ENCODE results near the gene TENT5C. TPM values are rescaled to one million over a fixed set of nuclear protein-coding genes. Genes with fewer than 3 reads are reported as not detected.

The TENT5C gene
- polyA plus RNA-seq, 1 of the 3 experiments (the other 2 are of a cell fraction): 0.90 TPM

DNA sequence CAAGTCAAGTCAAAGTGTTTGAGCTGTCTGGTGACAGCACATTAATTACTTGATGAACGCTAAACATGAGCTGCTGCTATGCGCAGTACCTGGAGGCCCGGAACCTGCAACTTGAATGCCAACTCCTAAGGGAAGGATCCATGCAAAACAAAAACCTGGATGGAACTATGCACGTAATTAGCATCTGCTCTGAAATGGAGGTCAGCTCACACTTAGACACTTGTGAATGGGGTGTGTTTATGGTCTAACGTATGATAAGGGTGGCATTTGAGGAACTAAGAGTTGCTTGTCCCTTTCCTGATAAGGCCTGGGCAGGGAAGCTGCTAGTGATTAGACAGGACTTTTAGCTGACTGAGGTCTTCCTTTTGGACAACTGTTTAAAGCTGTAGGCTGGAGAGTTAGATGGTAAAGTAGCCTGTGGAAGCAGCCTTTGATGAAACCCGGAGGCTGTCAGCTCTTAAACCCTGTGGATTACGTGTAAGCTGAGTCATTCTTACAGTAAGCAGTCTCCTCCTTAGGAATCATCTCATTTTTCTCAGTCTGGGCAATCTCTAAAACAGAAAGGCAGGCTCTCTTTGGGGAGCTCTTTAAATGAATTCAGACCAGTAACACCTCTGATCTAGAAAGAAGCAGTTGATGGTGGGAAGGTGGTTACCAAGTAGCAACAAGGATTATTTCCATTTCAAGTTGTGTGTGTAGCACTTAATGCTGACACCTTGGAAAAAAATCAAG is 6.8 kb downstream of the TENT5C start:
- Histone ChIP-seq H3F3A (replicated peaks; ENCODE audit: insufficient read depth) (no peaks in the 10 kb centered on the region), H3K4me2 (peak overlapping the region; percentile 46), H3K9me3 (no peaks in the 10 kb centered on the region), H2AFZ (ENCODE audit: low read depth) (peak overlapping the region; percentile 75; the same call in 1 of the 2 replicates), H3K27ac (ENCODE audit: low read depth in 2 of 2, low read length in 1 of 2) (peak overlapping the region; percentile 9 to 45; a peak in 2 of 4 replicates), H3K4me1 (ENCODE audit: control insufficient read depth in 1 of 2, insufficient read depth in 2 of 2, low read depth in 1 of 2, low read length in 1 of 2) (peaks cover 0 to 10% of the 10 kb centered on the region in 2 experiments; a peak in 2 of 4 replicates), H3K27me3 (ENCODE audit: insufficient read depth) (no peaks in the 10 kb centered on the region), H3K4me3 (ENCODE audit: low read depth in 2 of 2, low read length in 1 of 2) (no peak overlapping the region), H4K20me1 (ENCODE audit: insufficient read depth) (no peaks in the 10 kb centered on the region), H3K36me3 (replicated peaks in 1 of 2; ENCODE audit: control insufficient read depth in 1 of 2, insufficient read depth in 2 of 2, low read length in 1 of 2) (no peaks in the 10 kb centered on the region), H3K9me2 (no peaks in the 10 kb centered on the region), H3K9ac (0 out of 2 replicates have a peak overlapping the region, but pooled peaks have one; percentile 11), H3K79me2 (ENCODE audit: insufficient read depth) (no peaks in the 10 kb centered on the region)
- CTCF ChIA-PET: interaction anchor here (0.5 to 1.3 kb wide), 4 partner anchors 15 to 146 kb away, joined by 3 to 5 read pairs (median 3); no protein-coding TSS in a partner anchor
- POLR2A ChIA-PET: no interaction called here
- TF ChIP-seq JUND (IDR thresholded peaks at IDR 0.05) (peak; percentile 76), FOSL2 (IDR thresholded peaks at IDR 0.05; ENCODE audit: borderline replicate concordance, low read depth) (peak; percentile 86; the same call in 1 of the 2 replicates), EP300 (IDR thresholded peaks at IDR 0.05; ENCODE audit: borderline replicate concordance in 1 of 2, low read depth in 1 of 2, low read length in 1 of 2) (peak in 1 of 2 experiments; percentile 20; a peak in 1 of 4 replicates), TCF12 (IDR thresholded peaks at IDR 0.05) (peak; percentile 78), POLR2AphosphoS5 (IDR thresholded peaks at IDR 0.05; ENCODE audit: low read depth, low read length) (peak; percentile 52; the same call in 1 of the 2 replicates), YY1 (IDR thresholded peaks at IDR 0.05; ENCODE audit: low read depth) (no peak), MXI1 (IDR thresholded peaks at IDR 0.05; ENCODE audit: low read depth, low read length) (no peak)
- TF ChIP-seq, protein P1, sequence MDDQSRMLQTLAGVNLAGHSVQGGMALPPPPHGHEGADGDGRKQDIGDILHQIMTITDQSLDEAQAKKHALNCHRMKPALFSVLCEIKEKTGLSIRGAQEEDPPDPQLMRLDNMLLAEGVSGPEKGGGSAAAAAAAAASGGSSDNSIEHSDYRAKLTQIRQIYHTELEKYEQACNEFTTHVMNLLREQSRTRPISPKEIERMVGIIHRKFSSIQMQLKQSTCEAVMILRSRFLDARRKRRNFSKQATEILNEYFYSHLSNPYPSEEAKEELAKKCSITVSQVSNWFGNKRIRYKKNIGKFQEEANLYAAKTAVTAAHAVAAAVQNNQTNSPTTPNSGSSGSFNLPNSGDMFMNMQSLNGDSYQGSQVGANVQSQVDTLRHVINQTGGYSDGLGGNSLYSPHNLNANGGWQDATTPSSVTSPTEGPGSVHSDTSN (IDR thresholded peaks at IDR 0.05): peak; percentile 67
- TF ChIP-seq, protein P2, sequence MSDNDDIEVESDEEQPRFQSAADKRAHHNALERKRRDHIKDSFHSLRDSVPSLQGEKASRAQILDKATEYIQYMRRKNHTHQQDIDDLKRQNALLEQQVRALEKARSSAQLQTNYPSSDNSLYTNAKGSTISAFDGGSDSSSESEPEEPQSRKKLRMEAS (IDR thresholded peaks at IDR 0.05; ENCODE audit: low read depth): 0 out of 2 replicates have a peak, but pooled peaks have one; percentile 20
- 56% methylated on average over 7 of the region's 7 CpGs for WGBS (ENCODE audit: low lambda C conversion rate)
- no peak for DNase-seq

- no peak for DNase-seq
- H3K79me2 ChIP-seq (ENCODE audit: insufficient read depth): no peaks in the 10 kb centered on the region
- no peaks in the 10 kb centered on the region for H4K20me1 ChIP-seq (ENCODE audit: insufficient read depth)
- peaks cover 0 to 10% of the 10 kb centered on the region in 2 experiments; a peak in 2 of 4 replicates for H3K4me1 ChIP-seq (ENCODE audit: control insufficient read depth in 1 of 2, insufficient read depth in 2 of 2, low read depth in 1 of 2, low read length in 1 of 2)
- 89% methylated on average over 8 of the region's 8 CpGs for WGBS (ENCODE audit: low lambda C conversion rate)
- H3K36me3 ChIP-seq (replicated peaks in 1 of 2; ENCODE audit: control insufficient read depth in 1 of 2, insufficient read depth in 2 of 2, low read length in 1 of 2): no peaks in the 10 kb centered on the region
- no peak for TF ChIP-seq RFX5 (IDR thresholded peaks at IDR 0.05; ENCODE audit: low read length)
- TF ChIP-seq TEAD4 (IDR thresholded peaks at IDR 0.05; ENCODE audit: borderline replicate concordance, insufficient read depth): no peak
- H3F3A ChIP-seq (replicated peaks; ENCODE audit: insufficient read depth): no peaks in the 10 kb centered on the region
- 0 out of 2 replicates have a peak overlapping the region, but pooled peaks have one; percentile 46 for H3K4me2 ChIP-seq
- H2AFZ ChIP-seq (ENCODE audit: low read depth): peak overlapping the region; percentile 75; the same call in 1 of the 2 replicates
- H3K4me3 ChIP-seq (ENCODE audit: low read depth in 2 of 2, low read length in 1 of 2): no peak overlapping the region
- peak overlapping the region; percentile 9 to 45; a peak in 2 of 4 replicates for H3K27ac ChIP-seq (ENCODE audit: low read depth in 2 of 2, low read length in 1 of 2)
- 0 out of 2 replicates have a peak overlapping the region, but pooled peaks have one; percentile 11 for H3K9ac ChIP-seq
- no peaks in the 10 kb centered on the region for H3K27me3 ChIP-seq (ENCODE audit: insufficient read depth)
- ChIA-PET CTCF (interaction anchor here (1.0 to 1.1 kb wide), 2 partner anchors 141 to 145 kb away, joined by 3 to 5 read pairs; no protein-coding TSS in a partner anchor), POLR2A (no interaction called here)
- no peaks in the 10 kb centered on the region for H3K9me2 ChIP-seq
- no peaks in the 10 kb centered on the region for H3K9me3 ChIP-seq
Measured at GRCh38 chr1:117613249-117613968, 7.6 kb downstream of the TENT5C start.
